Right atrium auricular region (tissue), 2 donors: ENCODE data around the gene RPL41. TPM values are rescaled to one million over a fixed set of nuclear protein-coding genes. Genes with fewer than 3 reads are reported as not detected.

ENCODE experiments used
- DNase-seq: peaks from one replicate; pipeline ENCODE4 v3.0.0-alpha.2; 2019; ENCODE audit warnings: low spot score
- H3K27ac ChIP-seq, 2 donors: fragments of 200-600 bp; sonication (generic); 1 replicate in 1 of 2; 2 replicates in 1 of 2; pipeline ENCODE4 v1.5.1; 2016 to 2019
- H3K27me3 ChIP-seq, 2 donors: fragments of 200-600 bp; sonication (generic); one replicate each; pipeline versions ENCODE4 v1.5.1 to v1.6.0; 2017 to 2019
- H3K36me3 ChIP-seq: fragments of 200-600 bp; sonication (generic); one replicate; pipeline ENCODE4 v1.5.1; 2016
- H3K4me1 ChIP-seq, 2 donors: fragments of 200-600 bp; sonication (generic); one replicate each; pipeline versions ENCODE4 v1.5.1 to v1.6.0; 2017 to 2019
- H3K4me3 ChIP-seq, 2 donors: fragments of 200-600 bp; sonication (generic); 1 replicate in 1 of 2; 2 replicates in 1 of 2; pipeline ENCODE4 v1.5.1; 2017 to 2019; ENCODE audit warnings: mild to moderate bottlenecking in 1 of 2, moderate library complexity in 1 of 2
- H3K9me3 ChIP-seq, 2 donors: fragments of 200-600 bp; sonication (generic); one replicate each; pipeline ENCODE4 v1.5.1; 2019
- total RNA-seq, 2 donors: library from RNA; depleted of rRNA; stranded (reverse); fragments of >200 nt; gene quantifications; one replicate each; pipeline ENCODE4 v1.1.0, GENCODE V29; 2016
- TF ChIP-seq, protein P1 (sequence below), 2 donors: fragments of 200-600 bp; sonication (generic); IDR thresholded peaks; one replicate each; pipeline ENCODE4 v1.5.1; 2019; ENCODE audit warnings: antibody characterized with exemption in 2 of 2

The RPL41 gene
- total RNA-seq, 2 donors from 2014 or later = 606 to 2,188 TPM

DNA sequence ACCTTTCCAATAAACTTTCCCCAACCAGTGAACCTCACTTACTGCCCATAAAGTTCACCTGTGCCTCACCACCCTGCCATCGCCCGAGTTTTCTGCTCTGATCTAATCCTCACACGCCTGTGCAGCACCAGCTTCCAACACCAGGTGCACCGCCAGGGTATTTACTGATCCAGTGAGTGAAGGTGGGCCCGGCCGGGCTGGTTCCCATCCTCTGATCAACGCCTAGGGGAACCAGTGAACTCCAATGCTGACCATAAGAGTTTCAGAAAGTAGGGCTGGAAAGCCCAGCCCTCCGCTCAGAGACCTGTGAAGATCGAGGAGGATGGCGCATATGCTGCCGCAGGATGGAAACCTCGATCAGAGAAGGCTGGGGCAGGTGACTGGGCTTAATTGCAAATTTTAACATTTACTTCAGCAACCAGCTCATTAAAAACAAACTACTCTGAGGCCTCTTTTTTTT lies 35.3 kb downstream of the RPL41 start:
- Histone ChIP-seq H3K4me1 (peaks cover 0 to 24% of the 10 kb centered on the region in 2 donors), H3K4me3 (peak overlapping the region; percentile 61 to 68), H3K9me3 (no peaks in the 10 kb centered on the region), H3K27me3 (no peaks in the 10 kb centered on the region), H3K36me3 (no peaks in the 10 kb centered on the region), H3K27ac (peak overlapping the region; percentile 92 to 94)
- TF ChIP-seq, protein P1, sequence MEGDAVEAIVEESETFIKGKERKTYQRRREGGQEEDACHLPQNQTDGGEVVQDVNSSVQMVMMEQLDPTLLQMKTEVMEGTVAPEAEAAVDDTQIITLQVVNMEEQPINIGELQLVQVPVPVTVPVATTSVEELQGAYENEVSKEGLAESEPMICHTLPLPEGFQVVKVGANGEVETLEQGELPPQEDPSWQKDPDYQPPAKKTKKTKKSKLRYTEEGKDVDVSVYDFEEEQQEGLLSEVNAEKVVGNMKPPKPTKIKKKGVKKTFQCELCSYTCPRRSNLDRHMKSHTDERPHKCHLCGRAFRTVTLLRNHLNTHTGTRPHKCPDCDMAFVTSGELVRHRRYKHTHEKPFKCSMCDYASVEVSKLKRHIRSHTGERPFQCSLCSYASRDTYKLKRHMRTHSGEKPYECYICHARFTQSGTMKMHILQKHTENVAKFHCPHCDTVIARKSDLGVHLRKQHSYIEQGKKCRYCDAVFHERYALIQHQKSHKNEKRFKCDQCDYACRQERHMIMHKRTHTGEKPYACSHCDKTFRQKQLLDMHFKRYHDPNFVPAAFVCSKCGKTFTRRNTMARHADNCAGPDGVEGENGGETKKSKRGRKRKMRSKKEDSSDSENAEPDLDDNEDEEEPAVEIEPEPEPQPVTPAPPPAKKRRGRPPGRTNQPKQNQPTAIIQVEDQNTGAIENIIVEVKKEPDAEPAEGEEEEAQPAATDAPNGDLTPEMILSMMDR (IDR thresholded peaks at IDR 0.05) = peak; percentile 28 to 39
- DNase-seq = peak; percentile 73

DNA sequence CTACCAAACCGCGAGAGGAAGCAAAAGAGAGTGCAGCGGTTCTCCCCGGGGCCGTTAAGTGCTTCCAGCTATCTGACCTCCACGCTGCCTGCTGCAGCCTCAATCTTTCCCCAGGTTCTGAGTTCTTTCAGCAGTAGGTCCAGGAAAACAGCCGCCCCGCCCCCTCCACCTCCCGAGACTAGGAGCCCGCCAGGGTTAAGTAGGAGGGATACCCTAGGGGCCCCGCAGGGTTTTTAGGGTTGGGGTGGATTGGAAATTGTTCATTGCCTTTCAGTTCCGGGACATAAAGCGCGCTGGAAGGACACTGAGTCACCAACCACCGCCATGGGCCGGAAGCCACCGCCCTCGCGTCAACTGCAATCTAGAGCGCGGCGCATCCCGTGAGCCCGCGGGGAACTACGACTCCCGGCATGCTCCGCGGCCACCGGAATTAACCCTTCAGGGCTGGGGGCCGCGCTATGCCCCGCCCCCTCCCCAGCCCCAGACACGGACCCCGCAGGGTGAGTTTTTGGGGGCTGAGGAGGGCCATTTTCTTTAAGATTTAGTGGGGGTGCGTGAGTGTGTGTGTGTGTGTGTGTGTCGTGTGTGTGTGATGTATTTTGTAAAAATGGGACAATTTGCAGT lies 35.8 kb downstream of the RPL41 start, which contains the start of gene MYL6B:
MYL6B (plus strand) TSS at position 456 of the 624 bp plus-strand sequence. CDS start 1,332 bp downstream, outside the sequence.
- Histone ChIP-seq H3K4me1 (peaks cover 0 to 23% of the 10 kb centered on the region in 2 donors), H3K27me3 (no peaks in the 10 kb centered on the region), H3K9me3 (no peaks in the 10 kb centered on the region), H3K36me3 (no peaks in the 10 kb centered on the region), H3K4me3 (peak within 1 kb of the TSS; percentile 61 to 68), H3K27ac (peak within 1 kb of the TSS; percentile 92 to 94)
- DNase-seq = peak; percentile 96
- TF ChIP-seq, protein P1 (IDR thresholded peaks at IDR 0.05) = no peak

DNA sequence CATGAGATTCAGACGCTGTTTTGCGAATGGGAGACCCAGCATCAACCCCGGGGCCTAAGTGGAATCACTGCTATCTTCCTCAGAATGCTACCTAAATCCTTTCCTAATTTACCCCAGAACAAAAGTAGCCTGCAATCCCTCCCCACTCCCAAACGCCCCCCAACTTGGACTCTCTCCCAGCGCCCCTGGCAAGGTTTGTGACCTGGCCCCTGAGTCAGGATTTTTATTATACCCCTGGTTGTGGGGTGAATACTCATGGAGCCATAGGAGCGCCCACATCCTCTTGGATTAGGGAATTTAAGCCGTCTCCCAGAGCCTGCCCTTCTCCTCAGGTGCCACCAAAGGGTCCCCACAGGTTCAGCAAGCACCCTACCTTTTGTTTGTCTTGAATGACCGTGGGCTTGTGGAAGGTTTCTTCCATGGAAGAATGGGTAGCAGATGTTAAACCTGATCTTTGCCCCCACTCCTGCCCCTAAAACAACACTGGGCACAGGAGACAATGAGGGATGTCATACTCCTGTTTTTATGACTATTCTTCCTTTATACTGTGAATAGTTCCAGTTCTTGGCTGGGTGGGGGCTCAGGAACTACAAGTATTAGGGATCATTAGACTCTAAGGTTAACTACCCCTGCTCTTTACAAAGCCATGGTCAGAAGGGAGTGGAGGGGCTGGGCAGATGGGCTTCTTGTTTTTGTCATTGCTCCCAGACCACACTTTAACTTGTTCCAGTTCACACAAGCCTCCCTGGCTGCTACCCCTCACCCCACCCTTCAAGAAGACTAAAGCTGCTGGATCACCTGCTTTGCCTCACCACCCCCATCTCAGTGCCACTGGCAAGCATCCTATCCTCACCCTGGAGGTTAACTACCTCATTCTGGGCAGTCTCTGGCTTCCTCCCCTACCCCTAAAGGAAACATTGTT lies 36.6 kb downstream of the RPL41 start:
- Histone ChIP-seq H3K4me1 (peaks cover 0 to 22% of the 10 kb centered on the region in 2 donors), H3K36me3 (no peaks in the 10 kb centered on the region)

DNA sequence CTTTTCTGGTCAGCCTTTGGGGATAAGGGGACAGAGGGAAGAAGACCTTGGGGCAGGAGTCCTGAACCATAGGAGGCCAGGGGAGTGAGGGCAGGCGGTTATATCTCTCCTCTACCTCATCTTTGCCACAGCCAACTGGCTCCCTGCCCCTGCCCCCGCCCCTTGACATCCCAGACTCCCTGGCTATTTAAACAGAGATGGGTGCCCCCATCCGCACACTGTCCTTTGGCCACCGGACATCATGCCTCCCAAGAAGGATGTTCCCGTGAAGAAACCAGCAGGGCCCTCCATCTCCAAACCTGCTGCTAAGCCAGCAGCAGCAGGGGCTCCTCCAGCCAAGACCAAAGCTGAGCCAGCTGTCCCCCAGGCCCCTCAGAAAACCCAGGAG lies 37.2 kb downstream of the RPL41 start:
- TF ChIP-seq, protein P1 (IDR thresholded peaks at IDR 0.05) = no peak
- Histone ChIP-seq H3K4me1 (peaks cover 0 to 22% of the 10 kb centered on the region in 2 donors), H3K9me3 (no peaks in the 10 kb centered on the region), H3K27ac (no peak overlapping the region), H3K36me3 (no peaks in the 10 kb centered on the region), H3K27me3 (no peaks in the 10 kb centered on the region), H3K4me3 (no peak overlapping the region)
- no peak for DNase-seq

More for the DNA sequence above, 36.6 kb downstream of the RPL41 start:
- Histone ChIP-seq H3K27ac (peak overlapping the region; percentile 92 to 94), H3K27me3 (no peaks in the 10 kb centered on the region), H3K9me3 (no peaks in the 10 kb centered on the region), H3K4me3 (peak overlapping the region; percentile 61 to 68)
- DNase-seq = no peak
- TF ChIP-seq, protein P1 (IDR thresholded peaks at IDR 0.05) = no peak

DNA sequence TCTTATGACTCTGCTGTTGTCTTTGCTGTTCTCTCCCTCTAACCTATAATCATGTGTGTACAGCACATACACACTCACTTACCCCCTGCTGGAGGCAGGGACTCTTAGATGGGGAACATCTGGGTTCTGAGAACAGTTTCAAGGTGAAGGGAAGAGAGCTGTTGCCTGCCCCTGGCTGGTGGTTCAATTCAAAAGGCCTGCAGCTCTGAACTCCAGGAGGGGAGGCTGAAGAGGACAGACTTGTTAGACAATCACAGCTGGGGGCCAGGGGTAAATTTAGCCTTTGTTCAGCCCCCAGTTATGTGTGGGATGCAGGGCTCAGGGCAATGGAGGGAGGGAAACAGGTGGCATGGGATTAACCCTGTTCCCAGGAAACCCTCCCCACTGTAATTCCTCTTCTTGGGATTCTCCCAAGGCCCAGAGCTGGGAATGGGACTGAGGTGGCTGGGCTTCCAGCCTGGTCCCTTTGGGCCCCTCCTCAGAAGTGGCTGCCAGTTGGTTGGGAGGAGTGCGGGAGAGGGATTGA lies 37.9 kb downstream of the RPL41 start:
- H3K9me3 ChIP-seq = no peaks in the 10 kb centered on the region
- no peak for DNase-seq
- no peak overlapping the region for H3K4me3 ChIP-seq
- TF ChIP-seq, protein P1 (IDR thresholded peaks at IDR 0.05) = no peak
- no peaks in the 10 kb centered on the region for H3K27me3 ChIP-seq
- H3K27ac ChIP-seq = no peak overlapping the region
- peaks cover 0 to 24% of the 10 kb centered on the region in 2 donors for H3K4me1 ChIP-seq
- peaks cover under 1% of the 10 kb centered on the region for H3K36me3 ChIP-seq
